Putamen (tissue), 1 donor: Measurements from ENCODE around the gene MRPL19.
A peak's percentile ranks its signal among the peaks of the same experiment; 100 is the strongest.
"Not testable (repeated sequence)": the region's sequence is repeated elsewhere in the genome, so short reads cannot be mapped to it uniquely, and the experiment has no call there.

Experiments
- DNase-seq: peaks from one replicate; pipeline ENCODE4 v3.0.0-alpha.2; 2016; ENCODE audit warnings: low spot score

Gene MRPL19

DNA sequence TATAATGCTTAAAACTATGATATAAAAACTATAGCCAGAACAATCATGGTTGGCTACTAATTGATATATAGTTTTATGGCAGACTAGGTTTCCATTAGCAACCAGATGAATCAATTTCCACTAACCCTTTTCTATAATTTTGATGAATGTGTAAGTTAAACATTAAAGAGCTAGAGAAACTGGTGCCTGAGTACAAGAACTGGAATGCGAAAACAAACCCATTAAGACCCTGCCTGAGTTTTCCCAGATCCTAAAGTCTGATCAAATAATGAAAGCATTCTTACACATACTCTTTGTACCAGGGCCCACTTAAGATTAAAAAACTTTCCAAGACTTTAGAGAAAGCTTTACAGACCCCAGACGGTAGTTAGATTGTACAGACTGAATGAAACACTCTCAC is 21.3 kb downstream of the MRPL19 start:
- DNase-seq, result no peak

DNA sequence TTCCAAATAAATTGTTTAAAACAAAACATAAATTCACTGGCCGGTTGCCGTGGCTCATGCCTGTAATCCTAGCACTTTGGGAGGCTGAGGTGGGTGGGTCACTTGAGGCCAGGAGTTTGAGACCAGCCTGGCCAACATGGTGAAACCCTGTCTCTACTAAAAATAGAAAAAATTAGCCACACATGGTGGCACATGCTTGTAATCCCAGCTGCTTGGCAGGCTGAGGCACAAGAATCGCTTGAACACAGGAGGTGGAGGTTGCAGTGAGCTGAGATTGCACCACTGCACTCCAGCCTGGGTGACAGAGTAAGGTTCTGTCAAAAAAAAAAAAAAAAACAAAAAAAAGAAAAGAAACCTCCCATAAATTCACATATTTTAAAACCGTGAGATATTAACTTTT is 28.8 kb downstream of the MRPL19 start:
- not testable (repeated sequence) for DNase-seq

DNA sequence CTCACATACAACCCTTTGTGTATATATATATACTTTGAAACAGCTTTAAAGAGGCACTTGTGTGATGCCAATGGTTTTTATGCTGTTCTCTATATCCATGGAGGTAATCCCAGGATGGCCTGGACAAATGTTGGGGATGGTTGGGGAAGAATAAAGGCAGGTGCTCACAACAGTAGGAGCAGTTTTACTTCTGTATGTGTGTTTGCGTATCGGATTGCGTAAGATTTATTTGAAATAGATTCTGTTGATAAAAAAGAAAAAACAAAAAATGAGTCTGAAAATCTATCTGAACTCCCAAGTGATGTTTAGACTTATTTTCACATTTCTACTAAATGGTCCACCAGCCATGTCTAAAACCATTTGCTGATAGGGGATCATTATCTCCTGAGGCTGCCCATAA is 29.3 kb downstream of the MRPL19 start:
- no peak for DNase-seq

DNA sequence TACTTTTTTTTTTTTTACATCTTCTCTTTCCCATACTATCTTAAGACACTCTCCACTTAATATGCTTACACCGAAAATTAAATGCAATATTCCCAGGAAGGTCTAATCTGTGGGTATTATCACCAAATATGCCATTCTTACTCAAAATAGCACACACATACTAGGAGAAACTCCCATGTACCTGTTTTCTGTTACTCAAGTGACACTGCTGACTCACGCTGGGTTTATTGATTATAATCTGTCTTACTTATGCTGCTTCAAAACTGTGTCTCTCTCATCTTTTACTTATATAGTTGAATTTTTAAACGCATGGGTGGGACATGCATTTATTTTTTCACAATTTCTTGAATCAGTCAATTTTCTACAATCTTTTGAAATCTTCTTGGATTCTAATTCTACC is 29.9 kb downstream of the MRPL19 start:
- no peak for DNase-seq

DNA sequence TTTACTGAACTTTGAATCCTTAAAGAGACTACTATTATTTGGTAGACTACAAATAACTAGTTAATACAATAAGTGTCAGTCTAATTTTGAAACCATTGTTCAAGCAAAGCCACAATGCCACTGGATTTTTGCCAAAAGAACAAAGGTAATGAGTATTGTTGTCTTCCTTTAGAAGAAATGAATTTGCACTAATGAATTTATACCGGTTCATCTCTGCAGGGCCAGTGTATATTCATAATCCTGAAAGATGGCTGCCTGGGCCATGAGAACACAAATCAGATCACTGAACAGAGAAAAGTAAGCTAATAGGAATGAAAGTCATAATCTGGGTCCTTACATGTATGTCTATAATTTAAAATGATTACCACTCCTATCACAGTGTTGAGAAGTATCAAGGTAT is 33.0 kb downstream of the MRPL19 start:
- DNase-seq, result no peak

DNA sequence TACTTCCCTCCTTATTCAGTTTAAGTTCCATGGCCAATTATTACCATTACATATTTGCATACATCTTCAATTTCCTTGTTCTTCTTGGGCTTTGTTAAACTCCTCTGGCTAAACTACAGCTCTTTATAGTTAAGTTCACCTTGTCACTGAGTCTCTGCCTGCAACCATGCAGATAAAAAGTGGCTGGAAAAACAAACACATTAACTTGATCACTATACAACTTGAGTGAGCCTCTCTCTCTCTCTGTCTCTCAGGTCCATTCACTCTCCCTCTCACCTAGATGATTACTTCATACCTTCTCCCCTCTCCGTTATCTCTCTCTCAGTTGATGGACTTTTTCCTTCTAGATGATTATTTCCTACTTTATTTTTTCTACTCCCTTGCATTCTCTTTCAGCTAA is 33.8 kb downstream of the MRPL19 start:
- no peak for DNase-seq

DNA sequence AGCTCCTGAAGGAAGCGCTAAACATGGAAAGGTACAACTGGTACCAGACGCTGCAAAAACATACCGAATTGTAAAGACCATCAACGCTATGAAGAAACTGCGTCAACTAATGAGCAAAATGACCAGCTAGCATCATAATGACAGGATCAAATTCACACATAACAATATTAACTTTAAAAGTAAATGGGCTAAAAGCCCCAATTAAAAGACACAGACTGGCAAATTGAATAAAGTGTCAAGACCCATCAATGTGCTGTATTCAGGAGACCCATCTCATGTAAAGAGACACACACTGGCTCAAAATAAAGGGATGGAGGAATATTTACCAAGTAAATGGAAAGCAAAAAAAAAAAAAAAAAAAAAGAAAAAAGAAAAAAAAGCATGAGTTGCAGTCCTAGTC is 36.8 kb downstream of the MRPL19 start:
- DNase-seq, result not testable (repeated sequence)

DNA sequence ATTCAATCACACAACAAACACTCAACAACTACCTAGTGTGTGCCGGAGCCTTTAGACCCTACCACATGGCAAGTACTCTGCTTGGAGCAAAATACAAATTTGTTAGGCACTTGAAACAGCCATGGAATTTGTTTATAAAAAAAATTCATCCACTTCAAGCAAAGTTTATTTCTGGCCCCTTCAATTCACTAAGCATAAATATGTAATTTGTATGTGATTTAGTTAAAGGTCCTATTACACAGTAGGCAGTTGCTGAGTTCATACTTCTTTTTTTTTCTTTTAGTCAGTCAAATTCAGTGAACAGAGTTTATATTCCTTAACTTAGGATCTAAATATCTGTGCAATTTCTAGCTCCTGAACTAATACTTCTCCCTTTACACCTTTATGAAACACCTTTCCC is 41.6 kb downstream of the MRPL19 start:
- DNase-seq, result no peak

DNA sequence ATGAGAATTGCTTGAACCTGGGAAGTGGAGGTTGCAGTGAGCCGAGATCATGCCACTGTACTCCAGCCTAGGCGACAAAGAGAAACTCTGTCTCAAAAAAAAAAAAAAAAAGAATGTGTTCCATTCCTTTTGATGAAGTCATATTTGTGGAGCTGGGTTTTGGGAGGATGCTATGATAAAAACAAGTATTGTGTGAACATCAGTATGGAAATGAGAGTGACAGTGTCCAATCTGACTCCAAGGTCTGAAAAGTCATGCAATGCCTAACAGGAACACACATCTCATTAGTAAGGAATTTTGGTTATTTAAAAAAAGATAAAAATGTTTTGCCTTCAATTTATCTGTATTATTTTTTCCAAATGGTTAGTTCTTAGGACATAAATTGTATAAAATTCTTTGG is 52.3 kb downstream of the MRPL19 start:
- DNase-seq, result no peak

DNA sequence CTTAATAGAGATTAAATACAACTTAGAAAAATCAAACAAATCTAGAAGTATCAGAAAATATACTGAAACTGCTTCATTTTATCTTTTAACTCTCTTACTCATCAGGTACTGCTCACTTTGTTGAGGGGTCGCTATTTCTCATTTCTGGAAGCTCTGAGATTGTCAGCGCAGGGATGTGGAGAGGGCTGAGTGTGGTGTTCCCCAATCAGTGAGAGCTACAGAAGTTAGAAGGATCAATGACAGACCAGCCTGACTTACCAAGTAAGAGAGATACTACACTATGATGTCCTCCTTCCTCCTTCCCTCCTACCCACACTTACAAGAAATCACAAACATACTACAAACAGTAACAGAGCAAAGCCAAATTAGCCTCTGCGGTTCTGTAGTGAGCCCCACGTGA is 56.0 kb downstream of the MRPL19 start:
- no peak for DNase-seq

DNA sequence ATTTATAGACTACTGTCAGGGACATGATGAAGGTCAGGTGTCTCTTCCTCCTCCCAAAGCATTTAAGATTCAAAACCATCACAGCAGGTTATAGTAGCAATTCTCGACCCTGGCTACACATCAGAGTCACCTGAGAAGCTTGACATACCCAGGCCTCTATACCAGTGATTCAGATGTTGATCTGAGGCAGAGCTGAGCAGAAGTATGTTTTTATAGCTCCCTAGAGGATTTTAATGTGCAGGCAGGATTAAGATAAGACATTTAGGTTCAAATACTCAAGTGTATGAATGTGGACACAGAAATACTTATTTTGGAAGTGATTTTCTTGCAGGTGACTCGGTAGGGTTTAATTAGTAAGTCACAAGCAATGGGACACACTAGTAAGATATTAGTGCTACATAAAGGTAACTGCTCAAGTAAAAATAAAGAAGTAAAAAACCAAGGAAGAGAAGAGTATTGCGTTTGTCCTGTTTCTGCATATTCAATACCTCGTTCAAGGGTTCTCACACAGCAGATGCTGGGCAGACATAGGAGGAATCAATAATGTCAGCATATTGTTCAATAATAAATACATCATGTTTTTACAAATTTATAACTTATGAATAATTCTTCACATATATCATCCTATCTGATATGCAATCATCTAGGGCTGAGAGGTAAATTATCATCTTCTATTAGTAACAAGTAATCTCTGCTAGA is 57.2 kb downstream of the MRPL19 start:
- DNase-seq, result no peak

DNA sequence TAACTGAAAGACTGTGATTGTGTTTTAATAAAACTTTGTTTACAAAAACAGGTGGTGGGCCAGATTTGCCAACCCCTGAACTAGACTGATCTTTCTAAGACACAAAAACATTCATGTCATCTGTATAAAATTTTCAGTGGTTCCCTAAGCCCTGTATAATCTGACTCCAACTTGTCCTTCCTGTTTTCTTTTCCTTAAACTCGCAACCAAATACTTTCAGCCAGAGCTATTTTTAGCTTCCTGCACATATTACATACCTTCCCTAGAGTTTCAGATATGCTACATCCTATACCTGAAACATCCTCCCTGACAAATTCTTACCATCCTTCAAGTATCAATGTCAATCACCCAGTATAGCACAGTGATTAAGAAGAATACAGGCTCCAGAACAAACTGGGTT is 59.3 kb downstream of the MRPL19 start:
- no peak for DNase-seq

DNA sequence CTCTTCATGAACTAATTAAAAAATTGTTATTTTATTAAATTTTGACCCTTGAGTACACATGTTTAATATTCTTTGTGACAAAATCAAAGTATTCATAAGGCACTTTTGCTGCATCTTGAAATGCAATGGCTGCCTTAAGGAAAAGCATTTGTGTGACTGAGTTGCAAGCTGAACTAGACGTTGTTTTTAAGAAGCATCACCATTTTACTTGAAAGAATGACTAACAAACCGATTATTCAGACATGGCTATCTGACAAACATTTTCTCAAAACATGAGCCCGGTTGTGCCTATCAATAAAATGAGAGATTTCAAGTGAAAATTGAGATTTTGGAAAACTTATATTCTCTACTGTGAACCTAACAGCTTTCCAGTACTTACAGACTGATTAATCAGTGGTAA is 61.3 kb downstream of the MRPL19 start:
- no peak for DNase-seq

DNA sequence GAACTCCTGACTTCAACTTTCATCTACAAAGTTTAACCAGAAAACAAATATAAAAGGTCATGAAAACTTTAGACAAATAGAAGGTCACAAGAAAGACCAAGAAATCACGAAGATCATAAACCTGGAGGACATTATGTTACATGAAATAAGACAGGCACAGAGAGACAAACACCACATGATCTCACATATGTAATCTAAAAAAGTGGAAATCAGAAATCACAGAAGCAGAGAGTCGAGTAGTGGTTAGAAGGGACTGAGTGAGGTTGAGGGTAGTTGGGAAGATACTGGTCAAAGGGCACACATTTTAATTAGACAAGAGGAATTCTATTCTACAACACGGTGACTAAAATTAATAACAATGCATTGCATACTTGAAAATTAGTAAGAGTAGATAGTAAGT is 62.7 kb downstream of the MRPL19 start:
- DNase-seq, result no peak

DNA sequence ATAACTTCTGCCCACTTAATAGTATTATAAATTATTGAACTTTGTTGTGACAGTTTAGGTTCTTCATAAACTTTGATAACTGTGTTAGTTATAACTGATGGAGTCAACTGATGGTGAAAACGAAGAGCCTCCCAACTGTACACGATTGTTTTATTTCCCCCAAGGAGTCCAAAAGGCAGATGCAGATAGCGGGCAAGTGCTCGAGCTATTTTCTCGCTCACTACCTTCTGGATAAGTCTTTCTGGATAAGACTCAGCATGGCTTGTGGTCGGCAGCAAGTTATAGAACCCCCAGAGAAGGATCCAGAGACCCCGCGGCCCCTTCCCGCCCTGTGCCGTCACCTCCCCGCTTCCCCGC is 63.6 kb downstream of the MRPL19 start:
- no peak for DNase-seq

DNA sequence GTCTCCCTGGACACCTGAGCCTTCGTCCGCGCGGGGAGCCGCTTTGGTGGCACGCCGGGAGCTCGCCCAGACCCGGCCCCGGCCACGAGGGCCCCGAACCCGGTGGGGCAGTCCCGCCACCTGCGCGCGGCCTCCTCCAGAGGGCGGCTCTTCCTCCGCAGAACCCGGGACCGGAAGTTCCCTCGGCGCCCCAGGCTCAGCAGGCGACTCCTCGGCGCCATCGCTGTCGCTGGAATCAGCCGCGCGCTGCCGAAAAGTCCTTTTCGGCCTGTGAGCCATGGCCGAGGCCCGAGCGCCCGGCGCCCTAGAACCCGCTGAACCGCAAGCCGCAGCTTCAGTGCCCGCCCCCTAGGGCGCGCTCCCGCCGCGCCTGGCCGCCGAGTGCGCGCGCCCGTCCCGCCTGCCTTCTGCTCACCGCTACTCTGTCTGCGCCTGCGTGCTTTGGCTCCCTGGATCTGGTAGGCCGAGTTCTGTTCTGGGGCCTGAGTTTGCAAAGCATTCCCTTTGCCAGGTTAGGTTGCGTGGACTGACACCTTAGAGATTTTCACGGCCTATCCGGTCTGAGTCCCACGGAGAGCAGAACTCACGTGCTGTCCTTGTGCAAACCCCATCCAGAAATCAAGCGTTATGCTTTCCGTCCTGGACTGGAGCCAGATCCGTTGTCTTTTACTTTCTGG is 64.1 kb downstream of the MRPL19 start, which contains the start of gene GCFC2:
GCFC2 (minus strand) TSS at position 339 of the 677 bp plus-strand sequence; CDS start at position 279, 60 bp downstream.
- DNase-seq, result peak; percentile 88

DNA sequence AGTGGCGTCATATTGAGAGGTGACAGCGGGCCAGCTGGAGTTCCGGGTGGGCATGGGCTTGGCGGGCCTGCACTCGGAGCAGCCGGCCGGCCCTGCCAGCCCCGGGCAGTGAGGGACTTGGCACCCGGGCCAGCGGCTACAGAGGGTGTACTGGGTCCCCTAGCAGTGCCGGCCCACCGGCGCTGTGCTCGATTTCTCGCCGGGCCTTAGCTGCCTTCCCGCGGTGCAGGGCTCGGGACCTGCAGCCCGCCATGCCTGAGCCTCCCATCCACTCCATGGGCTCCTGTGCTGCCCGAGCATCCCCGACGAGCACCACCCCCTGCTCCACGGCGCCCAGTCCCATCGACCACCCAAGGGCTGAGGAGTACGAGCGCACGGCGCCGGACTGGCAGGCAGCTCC is 65.0 kb downstream of the MRPL19 start:
- DNase-seq, result not testable (repeated sequence)

DNA sequence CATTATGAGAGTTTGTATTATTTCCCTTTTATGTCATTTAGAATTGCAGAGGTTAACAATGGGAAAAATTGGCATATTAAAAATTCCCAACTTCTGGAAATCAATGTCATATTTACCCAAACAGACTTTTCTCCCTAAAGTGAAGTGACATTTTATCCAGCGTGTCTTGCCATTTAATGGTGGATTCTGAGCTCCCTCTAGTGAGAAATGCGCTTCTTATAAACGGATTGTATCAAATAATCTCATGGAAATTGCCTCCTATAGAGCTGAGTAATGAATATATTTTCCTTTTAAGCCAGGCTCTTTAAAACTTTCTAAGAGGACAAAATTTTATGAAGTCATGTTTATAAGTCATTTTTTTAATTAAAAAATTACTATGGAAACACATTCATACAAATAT is 69.8 kb downstream of the MRPL19 start:
- peak; percentile 40 for DNase-seq

DNA sequence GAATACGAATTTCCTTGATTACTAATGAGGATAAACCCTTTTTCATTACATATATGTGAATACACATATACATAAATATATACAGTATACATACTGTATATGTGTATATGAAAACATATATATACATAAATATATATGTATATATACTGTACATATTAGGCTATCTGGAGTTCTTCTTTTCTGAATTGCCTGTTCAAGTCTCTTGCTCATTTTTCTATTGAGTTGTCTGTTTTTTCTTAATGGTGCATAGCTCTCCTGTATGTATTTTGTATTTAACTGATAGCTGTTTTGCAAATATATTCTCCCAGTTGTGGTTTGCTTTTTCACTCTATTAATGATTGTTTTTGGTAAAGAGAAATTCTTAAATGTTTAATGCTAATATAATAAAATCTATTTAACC is 73.0 kb downstream of the MRPL19 start:
- DNase-seq, result no peak

DNA sequence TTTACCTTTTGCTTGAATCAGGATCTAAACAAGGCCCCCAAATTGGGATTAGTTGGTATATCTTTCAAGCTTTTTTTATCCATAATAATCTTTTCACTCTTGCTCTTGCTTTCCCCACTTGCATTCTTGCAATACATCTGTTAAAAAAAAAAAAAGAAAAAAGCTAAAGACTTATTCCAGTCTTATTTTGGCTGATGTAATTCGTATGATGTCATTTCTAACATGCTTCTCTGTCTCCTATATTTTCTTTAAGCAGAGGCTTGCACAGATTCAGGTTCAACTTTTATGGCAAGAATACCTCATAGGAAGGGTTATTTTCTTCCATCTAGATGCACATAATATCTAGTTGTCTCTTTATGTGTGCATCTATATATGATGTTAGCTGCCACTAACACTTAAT is 73.9 kb downstream of the MRPL19 start:
- no peak for DNase-seq

DNA sequence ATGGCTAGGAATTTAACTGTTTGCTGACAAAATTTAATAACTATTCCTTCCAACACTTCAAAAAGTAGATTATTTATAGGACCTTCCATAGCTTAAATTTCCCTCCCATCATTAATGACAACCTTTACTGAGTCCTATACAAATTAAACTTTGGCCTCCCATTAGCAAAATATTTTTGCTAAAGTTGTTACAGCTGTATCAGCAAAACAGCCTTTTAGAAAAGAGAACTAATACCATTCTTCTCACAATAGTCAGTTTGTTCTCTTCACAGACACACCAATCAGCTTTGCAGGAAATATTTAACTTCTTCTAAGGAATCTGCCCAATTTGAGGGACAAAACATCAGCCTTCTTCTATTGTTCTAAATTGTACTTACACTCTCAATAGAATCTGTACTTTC is 76.1 kb downstream of the MRPL19 start:
- no peak for DNase-seq

DNA sequence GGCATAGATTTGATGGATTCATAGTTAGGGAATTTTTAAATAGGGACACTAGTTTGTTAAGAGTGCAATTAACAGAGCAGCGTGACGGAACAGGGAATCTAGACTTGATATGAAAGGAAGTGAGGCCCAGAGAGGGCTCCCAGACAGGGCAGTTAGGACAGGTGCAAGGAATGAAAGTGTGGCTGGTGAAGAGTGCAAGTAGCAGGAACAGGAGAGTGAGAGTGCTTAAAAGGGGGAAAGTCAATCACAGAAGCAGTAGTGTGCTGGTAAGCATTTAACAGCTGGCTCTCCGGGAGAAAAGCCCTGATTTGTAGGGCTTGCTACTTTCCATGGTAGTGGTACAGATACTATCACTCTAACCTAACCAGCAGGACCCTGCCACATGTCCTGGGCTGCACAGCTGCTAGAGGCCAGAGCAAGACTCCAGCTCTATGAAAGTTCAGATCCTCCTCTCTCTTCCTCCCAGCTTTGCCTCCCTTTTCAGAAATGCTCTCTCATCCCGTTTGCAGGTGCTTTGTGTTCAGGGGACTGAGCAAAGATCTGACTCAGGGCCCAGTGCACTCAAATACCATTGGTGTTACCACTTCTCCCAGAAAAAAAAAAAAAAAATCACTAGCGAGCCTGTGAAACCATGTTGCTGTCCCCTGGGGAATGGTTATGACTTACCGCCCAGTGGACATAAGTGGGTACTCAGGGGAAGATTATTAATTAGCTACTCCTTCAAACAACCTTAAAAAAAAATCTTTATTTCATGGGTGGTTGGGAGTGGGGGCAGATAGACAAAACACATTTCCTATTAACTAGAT is 82.2 kb downstream of the MRPL19 start:
- DNase-seq, result no peak

DNA sequence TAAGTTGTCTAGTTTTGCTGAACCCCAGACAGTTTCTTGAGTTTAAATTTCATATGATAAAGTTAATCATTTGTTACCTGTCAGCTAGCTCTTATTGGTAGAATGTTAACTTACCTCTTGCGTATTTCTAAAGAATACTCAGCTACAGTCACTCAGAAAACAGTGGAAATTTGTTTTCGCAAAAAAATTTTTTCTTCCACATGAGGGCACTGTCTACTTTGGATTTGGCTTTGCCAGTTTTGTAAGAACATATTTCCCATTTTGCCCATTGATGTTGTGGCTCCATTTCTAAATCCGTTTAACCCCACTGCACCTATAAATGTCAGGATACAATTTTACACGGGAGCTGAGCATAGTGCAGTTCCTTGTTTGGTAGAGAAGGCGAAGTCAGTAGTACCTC is 83.3 kb downstream of the MRPL19 start:
- no peak for DNase-seq
